Measurements from ENCODE around the gene SMG9. TPM values are rescaled to one million over a fixed set of nuclear protein-coding genes. Genes with fewer than 3 reads are reported as not detected.
"Not testable (repeated sequence)": the region's sequence is repeated elsewhere in the genome, so short reads cannot be mapped to it uniquely, and the experiment has no call there.

Gene SMG9
- total RNA-seq, 1 experiment from 2014 or later = 15.9 TPM

- no peak for DNase-seq (ENCODE audit: low spot score)
Measured at GRCh38 chr19:43691755-43692154, 63.0 kb downstream of the SMG9 start.

- DNase-seq (ENCODE audit: low spot score) = no peak
Measured at GRCh38 chr19:43690890-43691289, 63.9 kb downstream of the SMG9 start.

DNA sequence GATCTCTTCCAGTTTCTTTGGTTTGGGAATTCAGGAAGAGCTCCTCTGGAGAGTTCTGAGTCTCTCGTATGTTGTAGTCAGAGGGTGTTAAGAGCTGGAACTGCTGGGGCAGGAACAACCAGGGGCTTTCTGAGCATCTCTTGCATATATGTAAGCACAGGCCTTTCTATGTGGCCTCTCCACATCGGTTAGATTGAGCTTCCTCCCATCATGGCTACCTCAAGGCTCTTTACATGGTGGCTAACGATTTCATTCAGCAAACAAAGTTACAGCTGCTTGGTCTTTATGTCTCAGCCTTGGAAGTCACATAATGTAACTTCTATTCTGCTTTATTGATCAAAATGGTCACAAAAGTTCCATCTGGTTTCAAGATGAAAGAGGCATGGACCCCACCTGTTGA lies 64.3 kb downstream of the SMG9 start:
- no peak for DNase-seq (ENCODE audit: low spot score)

- DNase-seq (ENCODE audit: low spot score) = no peak
Measured at GRCh38 chr19:43688059-43688701, 66.6 kb downstream of the SMG9 start.

GRCh38 chr19:43687660-43687997 lies 67.1 kb downstream of the SMG9 start:
- DNase-seq (ENCODE audit: low spot score) = no peak

DNA sequence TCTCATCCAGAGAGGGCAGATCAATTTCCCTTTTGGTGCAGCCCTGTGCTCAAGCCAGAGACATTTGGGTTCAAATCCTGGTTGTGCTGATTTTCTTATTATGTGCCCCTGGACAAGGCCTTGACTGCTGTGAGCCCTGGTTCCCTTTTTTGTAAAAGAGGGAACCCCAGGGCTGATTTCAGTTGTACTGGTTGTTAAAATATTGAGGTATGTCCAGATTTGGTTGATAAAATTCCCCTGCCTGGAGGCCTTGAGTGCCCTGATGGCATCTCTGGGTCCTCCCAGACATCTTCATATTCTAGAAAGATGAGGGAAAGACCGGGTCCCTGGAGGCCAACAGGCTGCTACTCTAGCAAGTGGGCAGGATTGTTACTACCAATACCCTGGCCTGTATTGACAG lies 70.4 kb downstream of the SMG9 start:
- no peak for DNase-seq (ENCODE audit: low spot score)

GRCh38 chr19:43683905-43684304 lies 70.9 kb downstream of the SMG9 start:
- no peak for DNase-seq (ENCODE audit: low spot score)

- no peak for DNase-seq (ENCODE audit: low spot score)
Measured at GRCh38 chr19:43682824-43683661, 71.7 kb downstream of the SMG9 start.

DNA sequence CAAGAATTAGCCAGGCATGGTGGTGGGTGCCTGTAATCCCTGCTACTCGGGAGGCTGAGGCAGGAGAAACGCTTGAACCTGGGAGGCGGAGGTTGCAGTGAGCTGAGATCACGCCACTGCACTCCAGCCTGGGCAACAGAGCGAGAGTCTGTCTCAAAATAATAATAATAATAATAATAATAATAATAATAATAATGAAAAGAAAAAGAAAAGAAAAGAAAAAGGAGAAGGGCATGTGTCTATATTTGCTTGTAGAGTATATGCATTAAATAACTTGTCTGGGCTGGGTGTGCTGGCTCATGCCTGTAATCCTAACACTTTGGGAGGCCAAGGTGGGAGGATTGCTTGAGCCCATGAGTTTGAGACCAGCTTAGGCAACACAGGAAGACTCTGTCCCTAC lies 72.5 kb downstream of the SMG9 start:
- not testable (repeated sequence) for DNase-seq (ENCODE audit: low spot score)

DNA sequence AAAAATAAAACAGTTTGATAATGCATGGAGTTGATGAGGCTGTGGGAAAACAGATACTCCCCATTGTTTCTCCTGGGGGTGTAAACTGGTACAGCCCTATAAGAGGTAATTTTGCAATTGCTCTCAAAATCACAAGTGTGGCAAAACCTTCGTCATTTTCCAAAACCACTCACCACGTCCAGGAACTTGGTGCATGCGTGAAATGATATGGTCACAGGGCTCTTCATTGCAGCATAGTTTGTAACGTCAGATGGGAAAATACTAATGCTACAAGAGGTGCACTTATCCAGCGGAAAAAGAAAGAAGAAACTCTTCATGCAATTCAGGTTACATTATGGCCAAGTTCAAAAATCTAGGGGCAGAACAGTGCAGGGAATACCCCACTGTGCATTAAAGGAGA lies 72.9 kb downstream of the SMG9 start:
- DNase-seq (ENCODE audit: low spot score) = no peak

DNA sequence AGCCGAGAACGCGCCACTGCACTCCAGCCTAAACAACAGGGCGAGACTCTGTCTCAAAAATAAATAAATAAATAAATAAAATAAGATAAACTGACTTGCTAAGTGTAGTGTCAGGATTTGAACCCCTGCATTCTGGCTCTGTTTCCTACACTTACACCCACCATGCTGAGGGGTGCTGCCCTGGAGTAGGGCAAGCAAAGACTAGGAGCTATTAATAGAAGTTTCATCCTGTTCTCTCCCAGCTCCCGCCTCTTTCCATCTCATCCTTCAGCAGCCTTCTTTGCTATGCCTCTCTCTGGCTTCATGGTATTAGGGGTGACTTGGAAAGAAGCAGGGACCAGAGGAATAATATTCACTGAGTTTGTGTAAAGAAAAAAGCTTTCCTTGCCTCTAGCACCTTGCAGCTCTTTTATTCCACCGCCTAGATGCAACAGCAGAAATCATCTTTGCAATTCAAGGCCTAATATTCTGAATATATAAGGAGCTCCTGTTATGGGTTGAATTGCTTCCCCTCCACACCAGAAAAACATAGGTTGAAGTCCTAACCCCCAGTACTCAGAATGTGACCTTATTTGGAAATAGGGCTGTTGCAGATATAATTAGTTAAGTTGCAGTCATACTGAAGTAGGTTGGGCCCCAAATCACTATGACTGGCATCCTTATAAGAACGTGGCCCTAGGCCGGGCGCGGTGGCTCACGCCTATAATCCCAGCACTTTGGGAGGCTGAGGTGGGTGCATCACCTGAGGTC lies 76.1 kb downstream of the SMG9 start:
- DNase-seq (ENCODE audit: low spot score) = no peak

Other genes with a start within 250 kb of the SMG9 start
- gene ETHE1, start 227.8 kb downstream of the SMG9 start, total RNA-seq (2014; rRNA removed; shearing (Covaris generic)) = 44.0 and 45.7 TPM in 2 replicates
- gene ZNF575, start 221.8 kb downstream of the SMG9 start, total RNA-seq (2014; rRNA removed; shearing (Covaris generic)) = 0.62 TPM in 1 of 2 replicates, not detected in the other
- gene XRCC1, start 179.4 kb downstream of the SMG9 start, total RNA-seq (2014; rRNA removed; shearing (Covaris generic)) = 53.9 and 57.1 TPM in 2 replicates
- 0.38 TPM in 1 of 2 replicates, not detected in the other for gene PINLYP, start 179.2 kb downstream of the SMG9 start, total RNA-seq (2014; rRNA removed; shearing (Covaris generic))
- gene IRGQ, start 158.8 kb downstream of the SMG9 start, total RNA-seq (2014; rRNA removed; shearing (Covaris generic)) = 22.0 and 37.2 TPM in 2 replicates
- 15.8 and 22.5 TPM in 2 replicates for gene ZNF576, start 158.4 kb downstream of the SMG9 start, total RNA-seq (2014; rRNA removed; shearing (Covaris generic))
- not detected in 2 replicates for gene SRRM5, start 142.9 kb downstream of the SMG9 start, total RNA-seq (2014; rRNA removed; shearing (Covaris generic))
- gene ZNF428, start 135.3 kb downstream of the SMG9 start, total RNA-seq (2014; rRNA removed; shearing (Covaris generic)) = 56.8 and 59.2 TPM in 2 replicates
- 78.5 and 139 TPM in 2 replicates for gene CADM4, start 115.1 kb downstream of the SMG9 start, total RNA-seq (2014; rRNA removed; shearing (Covaris generic))
- gene PLAUR, start 84.8 kb downstream of the SMG9 start, total RNA-seq (2014; rRNA removed; shearing (Covaris generic)) = 159 and 160 TPM in 2 replicates
- not detected in 2 replicates for gene IRGC, start 38.9 kb downstream of the SMG9 start, total RNA-seq (2014; rRNA removed; shearing (Covaris generic))
- gene KCNN4, start 26.0 kb upstream of the SMG9 start, total RNA-seq (2014; rRNA removed; shearing (Covaris generic)) = 57.6 and 68.6 TPM in 2 replicates
- 0.31 TPM in 1 of 2 replicates, not detected in the other for gene LYPD5, start 47.5 kb upstream of the SMG9 start, total RNA-seq (2014; rRNA removed; shearing (Covaris generic))
- gene ZNF283, start 72.4 kb upstream of the SMG9 start, total RNA-seq (2014; rRNA removed; shearing (Covaris generic)) = 4.7 and 5.2 TPM in 2 replicates
- 2.1 and 3.5 TPM in 2 replicates for gene ZNF404, start 129.0 kb upstream of the SMG9 start, total RNA-seq (2014; rRNA removed; shearing (Covaris generic))
- 11.1 and 15.9 TPM in 2 replicates for gene ZNF45, start 180.3 kb upstream of the SMG9 start, total RNA-seq (2014; rRNA removed; shearing (Covaris generic))
- gene ZNF221, start 196.3 kb upstream of the SMG9 start, total RNA-seq (2014; rRNA removed; shearing (Covaris generic)) = 3.9 and 5.8 TPM in 2 replicates
- 5.1 and 5.8 TPM in 2 replicates for gene ZNF155, start 229.2 kb upstream of the SMG9 start, total RNA-seq (2014; rRNA removed; shearing (Covaris generic))
- 6.0 and 6.3 TPM in 2 replicates for gene ZNF230, start 248.0 kb upstream of the SMG9 start, total RNA-seq (2014; rRNA removed; shearing (Covaris generic))

Data from A172 (cell line).